GM04503 (cell line): ENCODE results near the gene DAAM1.

Experiments
- DNase-seq: peaks from one replicate; pipeline ENCODE4 v3.0.0-alpha.2; 2012; ENCODE audit warnings: low read depth

The DAAM1 gene

GRCh38 chr14:59221568-59221967 is 33.1 kb downstream of the DAAM1 start:
- DNase-seq: no peak

- no peak for DNase-seq
These were observed 35.9 kb downstream of the DAAM1 start for GRCh38 chr14:59224341-59224740.

- DNase-seq: no peak
These were observed 36.8 kb downstream of the DAAM1 start for GRCh38 chr14:59225281-59225680.

GRCh38 chr14:59228421-59228820 is 40.0 kb downstream of the DAAM1 start:
- DNase-seq: no peak

GRCh38 chr14:59229653-59230406 is 41.4 kb downstream of the DAAM1 start:
- DNase-seq: no peak

GRCh38 chr14:59236195-59236594 is 47.7 kb downstream of the DAAM1 start:
- no peak for DNase-seq

- DNase-seq: no peak
These were observed 49.7 kb downstream of the DAAM1 start for GRCh38 chr14:59238216-59238615.

- DNase-seq: no peak
These were observed 50.6 kb downstream of the DAAM1 start for GRCh38 chr14:59239022-59239421.

GRCh38 chr14:59240356-59240755 is 51.9 kb downstream of the DAAM1 start:
- no peak for DNase-seq

- no peak for DNase-seq
These were observed 52.7 kb downstream of the DAAM1 start for GRCh38 chr14:59241121-59241520.

GRCh38 chr14:59243174-59243573 is 54.7 kb downstream of the DAAM1 start:
- no peak for DNase-seq

- DNase-seq: no peak
These were observed 56.1 kb downstream of the DAAM1 start for GRCh38 chr14:59244581-59244980.

GRCh38 chr14:59245809-59246295 is 57.4 kb downstream of the DAAM1 start:
- DNase-seq: no peak

GRCh38 chr14:59246566-59246965 is 58.1 kb downstream of the DAAM1 start:
- DNase-seq: no peak

- DNase-seq: no peak
These were observed 59.5 kb downstream of the DAAM1 start for GRCh38 chr14:59247801-59248584.

- DNase-seq: no peak
These were observed 60.6 kb downstream of the DAAM1 start for GRCh38 chr14:59249029-59249428.

- DNase-seq: peak; percentile 59
These were observed 63.6 kb downstream of the DAAM1 start for GRCh38 chr14:59251811-59252771.

- DNase-seq: peak; percentile 76
These were observed 64.5 kb downstream of the DAAM1 start for GRCh38 chr14:59252772-59253500.

- no peak for DNase-seq
These were observed 65.1 kb downstream of the DAAM1 start for GRCh38 chr14:59253527-59253926.

- DNase-seq: peak; percentile 96
These were observed 65.9 kb downstream of the DAAM1 start for GRCh38 chr14:59254146-59254910.
